Left forelimb (tissue), 1 donor: ENCODE measurements around the gene ABCB6.

Experiments
- DNase-seq: peaks from one replicate; pipeline ENCODE4 v3.0.0-alpha.2; 2018; ENCODE audit warnings: low spot score

ABCB6 gene

DNA sequence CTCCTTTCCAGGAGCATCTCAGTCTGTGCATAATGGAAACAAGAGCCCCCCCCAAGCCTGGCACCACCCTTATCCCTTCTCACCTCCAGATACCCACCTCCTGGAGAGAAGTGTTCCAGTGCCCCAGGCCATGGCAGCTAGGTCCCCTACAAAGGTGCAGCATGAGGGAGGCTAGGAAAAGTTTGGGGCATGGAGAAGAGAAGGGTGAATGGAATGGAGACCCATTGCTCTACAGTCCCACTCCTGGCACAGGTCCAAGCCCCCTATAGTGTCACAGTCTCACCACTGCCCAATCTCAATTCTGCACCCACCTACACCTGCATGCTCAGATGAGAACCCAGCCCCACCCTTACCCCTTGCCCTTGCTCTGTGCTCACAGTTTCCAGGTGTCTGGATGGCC, 49.8 kb downstream of the ABCB6 start:
- no peak for DNase-seq

DNA sequence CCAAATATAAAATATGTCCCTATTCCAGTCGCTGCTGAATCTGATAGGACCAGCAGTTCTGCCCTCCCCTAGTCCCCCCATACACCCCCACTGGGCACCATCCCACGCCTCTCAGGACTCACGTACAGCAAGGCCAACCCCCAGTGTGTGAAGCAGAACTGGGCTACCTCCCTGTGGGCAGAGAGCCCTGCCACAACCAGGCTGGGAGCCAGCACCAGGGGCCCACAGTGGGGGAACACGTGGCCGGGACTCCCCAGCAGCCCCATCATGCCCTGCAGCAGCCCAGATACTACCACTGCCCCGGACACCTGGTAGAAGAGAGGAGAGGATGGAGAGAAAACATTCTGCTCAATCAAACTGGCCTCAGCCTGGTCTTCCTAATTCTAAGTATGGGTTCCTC, 50.2 kb downstream of the ABCB6 start:
- DNase-seq: no peak

DNA sequence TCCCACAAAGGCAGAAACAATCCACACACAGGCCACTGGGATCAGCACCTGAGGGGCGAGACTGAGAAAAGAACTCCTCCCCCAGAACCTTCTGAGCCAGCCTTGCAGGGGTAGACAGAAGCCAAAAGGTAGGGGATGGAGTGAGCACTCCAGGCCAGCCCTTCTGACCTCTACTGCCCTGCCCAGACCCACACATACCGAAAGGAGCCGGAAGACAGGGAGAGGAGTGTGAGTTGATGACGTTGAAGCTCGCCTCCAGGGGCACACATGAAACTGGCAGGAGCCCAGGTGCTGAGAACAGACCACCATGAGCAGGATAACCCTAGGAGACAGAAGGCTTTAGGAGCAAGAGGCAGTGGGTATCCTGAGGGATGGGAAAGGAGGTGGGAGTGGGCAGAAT, 50.8 kb downstream of the ABCB6 start:
- no peak for DNase-seq

GRCh38 chr2:219165058-219165911, 53.5 kb downstream of the ABCB6 start:
- DNase-seq: no peak

- no peak for DNase-seq
Measured at GRCh38 chr2:219163156-219163555, 55.6 kb downstream of the ABCB6 start.

DNA sequence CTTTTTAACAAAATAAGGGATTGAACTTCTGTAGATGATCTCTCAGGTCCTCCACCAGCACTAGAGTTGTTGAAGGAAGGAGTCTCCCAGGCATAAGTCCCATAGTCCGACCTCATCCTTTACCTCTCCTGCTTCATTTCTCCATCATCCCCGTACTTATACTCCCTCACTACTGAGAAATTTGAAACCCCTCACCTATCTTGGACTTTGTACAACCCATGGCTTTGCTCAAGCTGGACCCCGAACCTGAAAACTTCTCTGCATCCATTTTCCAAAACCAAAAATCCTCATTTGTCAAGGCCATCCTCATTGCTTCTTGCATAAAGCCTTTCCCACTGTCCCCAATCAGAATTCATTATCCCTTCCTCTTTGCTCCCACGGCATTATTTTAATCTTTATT, 57.7 kb downstream of the ABCB6 start:
- no peak for DNase-seq

DNA sequence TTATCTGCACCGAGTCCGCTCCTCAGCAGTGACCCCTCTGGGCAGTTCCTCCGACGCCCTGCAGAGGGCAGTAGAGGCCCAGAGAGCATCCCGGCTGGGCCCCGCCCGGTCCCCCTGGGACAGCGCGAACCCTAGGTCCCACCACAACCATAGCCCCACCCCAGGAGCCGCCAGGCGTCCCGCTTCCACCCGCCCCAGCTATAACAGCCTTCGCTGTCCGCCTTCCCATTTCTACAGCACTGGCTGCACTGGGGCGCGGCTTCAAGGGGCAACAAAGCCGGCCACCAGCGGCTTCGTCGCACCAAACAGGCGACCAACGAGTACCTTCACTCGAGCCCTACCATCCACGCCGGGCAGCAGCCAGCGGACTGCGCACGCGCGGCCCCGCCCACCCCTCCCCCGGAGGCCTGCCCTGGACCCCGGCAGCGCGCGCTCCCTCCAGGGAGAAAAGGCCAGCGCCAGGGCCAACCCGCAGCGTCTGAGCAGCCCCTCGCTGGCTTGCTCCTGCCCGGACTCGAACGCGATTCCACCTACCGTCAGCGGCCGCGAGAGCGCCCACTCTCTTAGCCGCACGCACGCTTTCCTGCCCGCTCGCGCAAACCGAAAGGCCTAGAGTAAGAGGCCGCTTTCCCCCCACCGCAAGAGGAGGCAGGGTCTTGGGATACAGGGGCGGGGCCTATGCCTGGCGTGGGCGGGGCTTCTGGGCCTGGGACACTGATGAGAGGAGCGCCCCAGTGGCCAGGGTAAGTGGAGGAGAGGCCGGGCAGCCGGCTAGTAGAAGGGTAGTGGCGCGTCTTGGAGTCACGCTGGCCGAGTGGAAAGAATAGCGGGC, 58.4 kb downstream of the ABCB6 start, which contains the start of gene NHEJ1:
NHEJ1 (minus strand) TSS at position 630 of the 832 bp plus-strand sequence. CDS start 2,453 bp downstream, outside the sequence.
- peak; percentile 97 for DNase-seq
